ENCODE data around the gene TAF1. TPM values are rescaled to one million over a fixed set of nuclear protein-coding genes. Genes with fewer than 3 reads are reported as not detected.

The TAF1 gene
- total and polyA plus RNA-seq, 2 of the 8 experiments (the other 6 are each of a cell fraction or from before 2014, with no cell fraction given) = 6.3 to 30.2 TPM

- H3K79me2 ChIP-seq (ENCODE audit: control insufficient read depth in 1 of 2, insufficient read depth in 2 of 2, low read length in 2 of 2) = peaks cover 2 to 36% of the 10 kb centered on the region in 2 experiments; a peak in 3 of 4 replicates
- H2AK5ac ChIP-seq (ENCODE audit: low read depth, low read length) = no peak overlapping the region
- H4K91ac ChIP-seq (replicated peaks; ENCODE audit: insufficient read length, low read length) = no peak overlapping the region
- H3K36me3 ChIP-seq (ENCODE audit: control insufficient read depth in 2 of 4, insufficient read depth in 4 of 4, low read length in 3 of 4) = peaks cover 3 to 29% (median 17%) of the 10 kb centered on the region in 4 experiments; a peak in 6 of 8 replicates
- WGBS, 2 experiments (ENCODE audit: extremely low coverage in 1 of 2, insufficient coverage in 1 of 2, insufficient read length in 1 of 2, insufficient replicate concordance in 2 of 2, low coverage in 1 of 2, low lambda C conversion rate in 2 of 2, missing lambda C conversion rate in 1 of 2) = 88% methylated on average over 2 of the region's 4 CpGs; no CpG with 5 or more reads in 1 of the 2 experiments
- no peak overlapping the region for H2BK5ac ChIP-seq (ENCODE audit: low read depth, low read length)
- no peak overlapping the region for H3K18ac ChIP-seq (ENCODE audit: extremely low read depth, low read length)
- H2BK20ac ChIP-seq (ENCODE audit: low read length) = no peak overlapping the region
- no peak overlapping the region for H3K14ac ChIP-seq (ENCODE audit: insufficient read length)
- no peak overlapping the region for H2BK12ac ChIP-seq (ENCODE audit: low read depth, low read length)
- H3K27ac ChIP-seq (ENCODE audit: low read depth, low read length) = no peak overlapping the region
- ChIA-PET POLR2A (ENCODE audit: partially characterized antibody) (interaction anchor here (0.6 kb wide), 1 partner anchor 29 kb away, joined by 4 read pairs; no protein-coding TSS in a partner anchor), CTCF (ENCODE audit: partially characterized antibody) (no interaction called here)
- H3K23ac ChIP-seq (ENCODE audit: insufficient read length) = no peak overlapping the region
- no peak overlapping the region for H3K9ac ChIP-seq (replicated peaks in 1 of 4; ENCODE audit: extremely low read depth in 1 of 4, low read depth in 3 of 4, low read length in 3 of 4)
- no peaks in the 10 kb centered on the region for H3K79me1 ChIP-seq (ENCODE audit: low read depth, low read length)
- H2BK120ac ChIP-seq (replicated peaks; ENCODE audit: low read depth, low read length) = no peak overlapping the region
- H3K56ac ChIP-seq (replicated peaks; ENCODE audit: insufficient read length, low read depth, low read length) = no peak overlapping the region
- no peaks in the 10 kb centered on the region for H3K4me1 ChIP-seq (replicated peaks in 1 of 4; ENCODE audit: control insufficient read depth in 3 of 4, insufficient read depth in 4 of 4, low read length in 3 of 4)
- no peaks in the 10 kb centered on the region for H3K9me3 ChIP-seq (ENCODE audit: insufficient read depth in 2 of 2, low read depth in 1 of 2, low read length in 1 of 2)
- FAIRE-seq = no peak
- no peak overlapping the region for H2BK15ac ChIP-seq (ENCODE audit: low read length)
- H3K4me2 ChIP-seq (ENCODE audit: insufficient read depth in 1 of 2, low read depth in 2 of 2, low read length in 2 of 2) = no peak overlapping the region
- no peaks in the 10 kb centered on the region for H3K27me3 ChIP-seq (replicated peaks in 1 of 4; ENCODE audit: control insufficient read depth in 3 of 4, extremely low read depth in 1 of 4, insufficient read depth in 3 of 4, low read length in 3 of 4)
- H3K23me2 ChIP-seq (ENCODE audit: low read depth, low read length) = peaks cover under 1% of the 10 kb centered on the region; the same call in 1 of the 2 replicates
- H4K5ac ChIP-seq (ENCODE audit: insufficient read length, low read depth, low read length) = no peak overlapping the region
- DNase-seq (ENCODE audit: low read depth in 1 of 2, low spot score in 2 of 2) = no peak
- no peaks in the 10 kb centered on the region for H4K20me1 ChIP-seq (replicated peaks in 1 of 2; ENCODE audit: control insufficient read depth in 1 of 2, insufficient read depth in 2 of 2, low read length in 2 of 2)
- no peak overlapping the region for H3K4me3 ChIP-seq (ENCODE audit: extremely low read depth in 1 of 4, insufficient read depth in 2 of 4, low read depth in 3 of 4, low read length in 4 of 4)
- no peak overlapping the region for H4K8ac ChIP-seq (ENCODE audit: extremely low read depth, insufficient read depth, low read length)
- no peak overlapping the region for H2AFZ ChIP-seq (ENCODE audit: low read length)
- H3K4ac ChIP-seq (replicated peaks; ENCODE audit: insufficient read length, low read depth, low read length) = no peak overlapping the region
- TF ChIP-seq ZNF274 (IDR thresholded peaks at IDR 0.05; ENCODE audit: borderline replicate concordance, extremely low read depth, low read length) (no peak), TAF1 (IDR thresholded peaks at IDR 0.05; ENCODE audit: low read depth, low read length) (no peak), RXRA (IDR thresholded peaks at IDR 0.05; ENCODE audit: insufficient read depth, low read depth, low read length) (no peak), HDAC2 (IDR thresholded peaks at IDR 0.05; ENCODE audit: borderline replicate concordance in 1 of 2, low read depth in 2 of 2, low read length in 2 of 2) (no peak), MAFK (IDR thresholded peaks at IDR 0.05; ENCODE audit: low read depth, low read length) (no peak), NANOG (IDR thresholded peaks at IDR 0.05; ENCODE audit: insufficient read depth, low read depth, low read length, poor library complexity, severe bottlenecking) (no peak)
These were observed 6.2 kb downstream of the TAF1 start for GRCh38 chrX:71372388-71372787.

Measured in H1 (cell line).